ENCODE measurements around the gene KIAA1143.

Gene KIAA1143

GRCh38 chr3:44721231-44722102 lies 40.0 kb downstream of the KIAA1143 start:
- Histone ChIP-seq H3K4me2 (ENCODE audit: low read depth, low read length) (no peak overlapping the region), H3K27me3 (replicated peaks; ENCODE audit: insufficient read depth, low read length) (no peaks in the 10 kb centered on the region), H3F3A (ENCODE audit: insufficient read depth, low read length) (no peaks in the 10 kb centered on the region), H3K9ac (ENCODE audit: low read length) (no peak overlapping the region), H3K9me2 (replicated peaks; ENCODE audit: insufficient read depth, low read length) (no peaks in the 10 kb centered on the region), H3K4me1 (ENCODE audit: low read length) (no peaks in the 10 kb centered on the region), H3K27ac (ENCODE audit: low read length) (no peak overlapping the region), H2AFZ (ENCODE audit: low read length) (no peak overlapping the region), H3K4me3 (ENCODE audit: low read length) (no peak overlapping the region), H3K36me3 (replicated peaks; ENCODE audit: insufficient read depth, low read length) (no peaks in the 10 kb centered on the region), H3K79me2 (ENCODE audit: low read length) (no peaks in the 10 kb centered on the region), H4K20me1 (ENCODE audit: insufficient read depth, low read length) (no peaks in the 10 kb centered on the region), H3K9me3 (replicated peaks; ENCODE audit: insufficient read depth, low read length) (no peaks in the 10 kb centered on the region)
- DNase-seq: no peak
- no peak for TF ChIP-seq EZH2phosphoT487 (IDR thresholded peaks at IDR 0.05; ENCODE audit: low read length)
- TF ChIP-seq EZH2 (optimal IDR thresholded peaks at IDR 0.05; ENCODE audit: low read depth, low read length): no peak
- no peak for TF ChIP-seq CTCF (IDR thresholded peaks at IDR 0.05; ENCODE audit: low read length)

GRCh38 chr3:44712455-44713075 lies 48.9 kb downstream of the KIAA1143 start, which contains the start of gene ZNF502:
TSS of gene ZNF502 (plus strand) at chr3:44712660. CDS start at chr3:44720262, 7,602 bp downstream.
- H3K9ac ChIP-seq (ENCODE audit: low read length): no peak within 1 kb of the TSS
- no peak for DNase-seq
- H3K27ac ChIP-seq (ENCODE audit: low read length): no peak within 1 kb of the TSS

More at GRCh38 chr3:44712455-44713075, 48.9 kb downstream of the KIAA1143 start, which contains the start of gene ZNF502:
- Histone ChIP-seq H3K4me2 (ENCODE audit: low read depth, low read length) (no peak within 1 kb of the TSS), H4K20me1 (ENCODE audit: insufficient read depth, low read length) (no peaks in the 10 kb centered on the region), H3K4me1 (ENCODE audit: low read length) (no peaks in the 10 kb centered on the region), H3K36me3 (replicated peaks; ENCODE audit: insufficient read depth, low read length) (no peaks in the 10 kb centered on the region), H3K9me3 (replicated peaks; ENCODE audit: insufficient read depth, low read length) (no peaks in the 10 kb centered on the region), H3F3A (ENCODE audit: insufficient read depth, low read length) (no peaks in the 10 kb centered on the region), H3K27me3 (replicated peaks; ENCODE audit: insufficient read depth, low read length) (no peaks in the 10 kb centered on the region), H3K4me3 (ENCODE audit: low read length) (no peak within 1 kb of the TSS), H3K9me2 (replicated peaks; ENCODE audit: insufficient read depth, low read length) (no peaks in the 10 kb centered on the region), H2AFZ (ENCODE audit: low read length) (no peak within 1 kb of the TSS), H3K79me2 (ENCODE audit: low read length) (no peaks in the 10 kb centered on the region)
- TF ChIP-seq CTCF (IDR thresholded peaks at IDR 0.05; ENCODE audit: low read length) (no peak), EZH2phosphoT487 (IDR thresholded peaks at IDR 0.05; ENCODE audit: low read length) (no peak), EZH2 (optimal IDR thresholded peaks at IDR 0.05; ENCODE audit: low read depth, low read length) (no peak)
